WTC11 (cell line): Measurements from ENCODE around the gene TLE2. TPM values are rescaled to one million over a fixed set of nuclear protein-coding genes. Genes with fewer than 3 reads are reported as not detected.

ENCODE experiments used
- ATAC-seq: fragments of 200-7000 bp; cut with Tn5 transposase; 2 replicates; pipeline ENCODE4 v1.10.0; 2021; ENCODE audit warnings: mild to moderate bottlenecking, moderate library complexity
- CTCF ChIA-PET: fragments of 300-600 bp; sonication (Branson Sonifier 250); formaldehyde crosslinking; loops from one replicate; lab custom pipeline; 2021; ENCODE audit warnings: antibody characterized with exemption; lab: Charles Lee
- POLR2A ChIA-PET: fragments of 350-600 bp; sonication (Branson Sonifier 250); formaldehyde crosslinking; loops from one replicate; lab custom pipeline; 2021; ENCODE audit warnings: antibody characterized with exemption; lab: Charles Lee
- DNase-seq: peaks from one replicate; pipeline ENCODE4 v3.0.0; 2021; ENCODE audit warnings: low spot score
- H3K27ac Mint-ChIP-seq: 2 replicates; pipeline ENCODE4 v1.8.0; 2021; ENCODE audit warnings: mixed read lengths
- H3K27me3 Mint-ChIP-seq: 2 replicates; pipeline ENCODE4 v1.8.0; 2021; ENCODE audit warnings: low read depth, mild to moderate bottlenecking, moderate library complexity, mixed read lengths
- H3K36me3 Mint-ChIP-seq: 2 replicates; pipeline ENCODE4 v1.8.0; 2021; ENCODE audit warnings: mixed read lengths
- H3K4me1 Mint-ChIP-seq: 2 replicates; pipeline ENCODE4 v1.8.0; 2022; ENCODE audit warnings: mixed read lengths
- H3K4me3 Mint-ChIP-seq: 2 replicates; pipeline ENCODE4 v1.8.0; 2021; ENCODE audit warnings: mild to moderate bottlenecking, moderate library complexity, mixed read lengths
- H3K9me3 Mint-ChIP-seq: 2 replicates; pipeline ENCODE4 v1.8.0; 2021; ENCODE audit warnings: mixed read lengths
- ATF3 ChIP-seq: sonication (generic); formaldehyde crosslinking; conservative IDR thresholded peaks from 2 replicates; pipeline ENCODE4 v1.8.1; 2022; ENCODE audit warnings: mild to moderate bottlenecking, missing genetic modification reagents
- E2F5 ChIP-seq: sonication (generic); formaldehyde crosslinking; IDR thresholded peaks from 2 replicates; pipeline ENCODE4 v1.8.1; 2022; ENCODE audit warnings: mild to moderate bottlenecking, moderate library complexity, missing genetic modification reagents
- FOXK1 ChIP-seq: sonication (generic); formaldehyde crosslinking; IDR thresholded peaks from 2 replicates; pipeline ENCODE4 v1.8.0; 2022; ENCODE audit warnings: mild to moderate bottlenecking, moderate library complexity, missing genetic modification reagents
- GTF2I ChIP-seq: fragments of 250-450 bp; sonication (Bioruptor Pico); conservative IDR thresholded peaks from 2 replicates; pipeline ENCODE4 v1.4.0; 2021; ENCODE audit warnings: mild to moderate bottlenecking
- IRF1 ChIP-seq: sonication (generic); formaldehyde crosslinking; IDR thresholded peaks from 2 replicates; pipeline ENCODE4 v1.8.0; 2023; ENCODE audit warnings: missing genetic modification reagents
- KAT7 ChIP-seq: sonication (generic); formaldehyde crosslinking; IDR thresholded peaks from 2 replicates; pipeline ENCODE4 v1.8.1; 2023; ENCODE audit warnings: missing genetic modification reagents, mild to moderate bottlenecking, borderline replicate concordance
- MAX ChIP-seq: sonication (generic); formaldehyde crosslinking; IDR thresholded peaks from 2 replicates; pipeline ENCODE4 v1.8.0; 2022; ENCODE audit warnings: mild to moderate bottlenecking, missing genetic modification reagents
- MYBL2 ChIP-seq: sonication (generic); formaldehyde crosslinking; IDR thresholded peaks from 2 replicates; pipeline ENCODE4 v1.8.1; 2023; ENCODE audit warnings: mild to moderate bottlenecking, moderate library complexity, missing genetic modification reagents
- NR1H2 ChIP-seq: sonication (generic); formaldehyde crosslinking; IDR thresholded peaks from 2 replicates; pipeline ENCODE4 v1.9.0; 2021; ENCODE audit warnings: mild to moderate bottlenecking, moderate library complexity, missing genetic modification reagents
- NR3C1 ChIP-seq: sonication (generic); formaldehyde crosslinking; conservative IDR thresholded peaks from 2 replicates; pipeline ENCODE4 v1.8.1; 2023; ENCODE audit warnings: low read depth, mild to moderate bottlenecking, missing genetic modification reagents
- SP1 ChIP-seq: sonication (generic); formaldehyde crosslinking; conservative IDR thresholded peaks from 2 replicates; pipeline ENCODE4 v1.8.1; 2022; ENCODE audit warnings: missing genetic modification reagents
- TEAD1 ChIP-seq: sonication (generic); formaldehyde crosslinking; IDR thresholded peaks from 2 replicates; pipeline ENCODE4 v1.8.0; 2022; ENCODE audit warnings: mild to moderate bottlenecking, missing genetic modification reagents
- USF1 ChIP-seq: sonication (generic); formaldehyde crosslinking; IDR thresholded peaks from 2 replicates; pipeline ENCODE4 v1.8.0; 2022; ENCODE audit warnings: mild to moderate bottlenecking, missing genetic modification reagents
- ZMAT4 ChIP-seq: fragments of 250-450 bp; sonication (Bioruptor Pico); IDR thresholded peaks from 2 replicates; pipeline ENCODE4 v1.9.0; 2021; ENCODE audit warnings: mild to moderate bottlenecking
- ZNF219 ChIP-seq: sonication (generic); formaldehyde crosslinking; IDR thresholded peaks from 2 replicates; pipeline ENCODE4 v1.8.0; 2023; ENCODE audit warnings: missing genetic modification reagents, mild to moderate bottlenecking, borderline replicate concordance
- ZNF232 ChIP-seq: sonication (generic); formaldehyde crosslinking; IDR thresholded peaks from 2 replicates; pipeline ENCODE4 v1.8.0; 2022; ENCODE audit warnings: mild to moderate bottlenecking, missing genetic modification reagents
- ZNF281 ChIP-seq: sonication (generic); formaldehyde crosslinking; IDR thresholded peaks from 2 replicates; pipeline ENCODE4 v1.8.0; 2023; ENCODE audit warnings: mild to moderate bottlenecking, missing genetic modification reagents
- ZNF423 ChIP-seq: fragments of 250-450 bp; sonication (Bioruptor Pico); IDR thresholded peaks from 2 replicates; pipeline ENCODE4 v2.1.2; 2022; ENCODE audit warnings: mild to moderate bottlenecking, moderate library complexity
- ZNF512 ChIP-seq: sonication (generic); formaldehyde crosslinking; IDR thresholded peaks from 2 replicates; pipeline ENCODE4 v1.8.1; 2022; ENCODE audit warnings: missing genetic modification reagents, borderline replicate concordance
- ZSCAN18 ChIP-seq: fragments of 250-450 bp; sonication (Bioruptor Pico); IDR thresholded peaks from 2 replicates; pipeline ENCODE4 v2.1.2; 2022; ENCODE audit warnings: mild to moderate bottlenecking, moderate library complexity
- total RNA-seq: library from RNA; stranded (reverse); gene quantifications from 3 replicates; pipeline ENCODE4 v1.2.3, GENCODE V29; 2021

TLE2 gene
- total RNA-seq, 1 experiment from 2014 or later = 20.0 TPM

GRCh38 chr19:2984215-2984528 is 44.9 kb downstream of the TLE2 start:
- Mint-ChIP-seq H3K4me1 (peaks cover 38% of the 10 kb centered on the region), H3K9me3 (no peaks in the 10 kb centered on the region), H3K36me3 (no peaks in the 10 kb centered on the region), H3K27me3 (peaks cover 43% of the 10 kb centered on the region), H3K4me3 (peak overlapping the region; percentile 55), H3K27ac (no peak overlapping the region)
- ChIA-PET CTCF (interaction anchor here (0.7 to 1.6 kb wide), 5 partner anchors 52 to 179 kb away, joined by 3 to 4 read pairs (median 4); no protein-coding TSS in a partner anchor), POLR2A (interaction anchor here (1.0 kb wide), 1 partner anchor 14 kb away, joined by 3 read pairs; no protein-coding TSS in a partner anchor)
- no peak for DNase-seq
- TF ChIP-seq IRF1 (CRISPR knock-in tag) (no peak), MAX (CRISPR knock-in tag) (0 out of 2 replicates have a peak, but pooled peaks have one; percentile 16)
- ATAC-seq = no peak

- ATAC-seq = peak; percentile 62
- Mint-ChIP-seq H3K9me3 (no peaks in the 10 kb centered on the region), H3K36me3 (no peaks in the 10 kb centered on the region), H3K4me1 (peaks cover 38% of the 10 kb centered on the region), H3K27me3 (peaks cover 48% of the 10 kb centered on the region), H3K27ac (peak overlapping the region; percentile 70; the same call in 1 of the 2 replicates), H3K4me3 (peak overlapping the region; percentile 41; the same call in 1 of the 2 replicates)
- ChIA-PET CTCF (interaction anchor here (1.0 to 2.7 kb wide), 6 partner anchors 13 to 180 kb away, joined by 3 to 10 read pairs (median 4); no protein-coding TSS in a partner anchor), POLR2A (interaction anchor here (1.0 kb wide), 1 partner anchor 13 kb away, joined by 3 read pairs; no protein-coding TSS in a partner anchor)
- peak; percentile 80 for DNase-seq
- TF ChIP-seq NR1H2 (no peak), ZNF512 (no peak), NR3C1 (no peak), USF1 (CRISPR knock-in tag) (peak; percentile 42), KAT7 (CRISPR knock-in tag) (no peak), ZNF232 (peak; percentile 54; the same call in 1 of the 2 replicates), GTF2I (peak; percentile 98), E2F5 (0 out of 2 replicates have a peak, but pooled peaks have one; percentile 54), MAX (CRISPR knock-in tag) (peak; percentile 56), FOXK1 (CRISPR knock-in tag) (no peak; the same call in none of the 2 replicates), ZMAT4 (CRISPR knock-in tag) (no peak), TEAD1 (CRISPR knock-in tag) (peak; percentile 70; the same call in 1 of the 2 replicates), ZNF281 (peak; percentile 56; the same call in 1 of the 2 replicates), ZNF423 (CRISPR knock-in tag) (peak; percentile 100), MYBL2 (CRISPR knock-in tag) (0 out of 2 replicates have a peak, but pooled peaks have one; percentile 39), ZNF219 (CRISPR knock-in tag) (0 out of 2 replicates have a peak, but pooled peaks have one; percentile 57), SP1 (CRISPR knock-in tag) (peak; percentile 84), ATF3 (CRISPR knock-in tag) (no peak), ZSCAN18 (CRISPR knock-in tag) (0 out of 2 replicates have a peak, but pooled peaks have one; percentile 40)
These were observed 45.5 kb downstream of the TLE2 start for GRCh38 chr19:2983351-2984214.
